HepG2 (cell line): ENCODE results near the gene PACS1. TPM values are rescaled to one million over a fixed set of nuclear protein-coding genes. Genes with fewer than 3 reads are reported as not detected.
A peak's percentile ranks its signal among the peaks of the same experiment; 100 is the strongest.

Experiments
- ESRRA ChIP-seq: sonication (generic); formaldehyde crosslinking; IDR thresholded peaks from 2 replicates; pipeline ENCODE4 v1.5.1; 2020; ENCODE audit warnings: mild to moderate bottlenecking, low read depth, missing genetic modification reagents
- HNRNPH1 ChIP-seq: fragments of 200-400 bp; formaldehyde crosslinking; optimal IDR thresholded peaks from 2 replicates; pipeline ENCODE3; 2017; ENCODE audit warnings: mild to moderate bottlenecking, low read depth, low read length
- HOXD1 ChIP-seq: sonication (generic); formaldehyde crosslinking; IDR thresholded peaks from 2 replicates; pipeline ENCODE4 v1.5.0; 2020; ENCODE audit warnings: missing genetic modification reagents
- KLF16 ChIP-seq, 2 experiments: sonication (generic) in 1 of 2; formaldehyde crosslinking in 1 of 2; IDR thresholded peaks; 2 replicates each; pipeline versions ENCODE4 v1.6.1 to v1.8.0; 2016 to 2023; ENCODE audit warnings: missing genetic modification reagents in 2 of 2, missing compliant biosample characterization in 1 of 2
- MED8 ChIP-seq: sonication (generic); formaldehyde crosslinking; IDR thresholded peaks from 2 replicates; pipeline ENCODE4 v1.8.1; 2023; ENCODE audit warnings: mild to moderate bottlenecking, missing genetic modification reagents; ENCODE audit not compliant: insufficient replicate concordance
- RNF2 ChIP-seq: fragments of 450-650 bp; conservative IDR thresholded peaks from 2 replicates; pipeline ENCODE4 v1.6.1; 2016; ENCODE audit warnings: low read depth
- ZNF296 ChIP-seq: sonication (generic); formaldehyde crosslinking; conservative IDR thresholded peaks from 2 replicates; pipeline ENCODE4 v1.5.0; 2020; ENCODE audit warnings: mild to moderate bottlenecking, missing genetic modification reagents
- ZNF3 ChIP-seq: IDR thresholded peaks from 2 replicates; pipeline ENCODE4 v1.7.0; 2017; ENCODE audit warnings: inconsistent platforms
- ZNF326 ChIP-seq: sonication (generic); formaldehyde crosslinking; IDR thresholded peaks from 2 replicates; pipeline ENCODE4 v1.4.0; 2020; ENCODE audit warnings: missing genetic modification reagents, borderline replicate concordance
- polyA plus RNA-seq, 8 experiments: library from polyadenylated mRNA; depleted of rRNA in 3 of 8; stranded (reverse) in 7 of 8; unstranded in 1 of 8; fragments of >200 nt; fragmentation: Illumina TruSeq in 4 of 8; extraction: Trizol in 4 of 8; gene quantifications; 2 replicates each; pipeline versions ENCODE4 v1.2.1 to v1.2.3, GENCODE V29; 2011 to 2016; ENCODE audit warnings: low read depth in 4 of 8, missing spikeins in 1 of 8, mixed read lengths in 1 of 8; ENCODE audit not compliant: insufficient read depth in 1 of 8
- total RNA-seq, 5 experiments: library from RNA; depleted of rRNA; stranded (reverse); fragments of >200 nt; fragmentation: Illumina TruSeq; extraction: Trizol; gene quantifications; 2 replicates each; pipeline ENCODE4 v1.2.3, GENCODE V29; 2016; ENCODE audit warnings: low read depth in 1 of 5
- TF ChIP-seq, protein P1 (sequence below): IDR thresholded peaks from 2 replicates; pipeline ENCODE4 v1.6.1; 2018; ENCODE audit warnings: missing genetic modification reagents, mild to moderate bottlenecking, missing compliant biosample characterization
- TF ChIP-seq, protein P2 (sequence below): sonication (generic); formaldehyde crosslinking; IDR thresholded peaks from 2 replicates; pipeline ENCODE4 v1.8.0; 2022; ENCODE audit warnings: mild to moderate bottlenecking, missing genetic modification reagents, moderate library complexity
- TF ChIP-seq, protein P3 (sequence below): sonication (generic); formaldehyde crosslinking; IDR thresholded peaks from 2 replicates; pipeline ENCODE4 v1.8.0; 2022; ENCODE audit warnings: missing genetic modification reagents, low read depth, mild to moderate bottlenecking, borderline replicate concordance
- TF ChIP-seq, protein P4 (sequence below), 2 experiments: sonication (generic) in 1 of 2; formaldehyde crosslinking in 1 of 2; IDR thresholded peaks; 2 replicates each; pipeline versions ENCODE4 v1.4.0 to v1.6.1; 2018 to 2020; ENCODE audit warnings: missing genetic modification reagents in 2 of 2, borderline replicate concordance in 1 of 2, low read depth in 1 of 2, mild to moderate bottlenecking in 1 of 2, missing biosample characterization in 1 of 2
- TF ChIP-seq, protein P5 (sequence below): sonication (generic); formaldehyde crosslinking; IDR thresholded peaks from 2 replicates; pipeline ENCODE4 v1.4.0; 2020; ENCODE audit warnings: missing genetic modification reagents
- TF ChIP-seq, protein P6 (sequence below): sonication (generic); formaldehyde crosslinking; IDR thresholded peaks from 2 replicates; pipeline ENCODE4 v1.8.1; 2022; ENCODE audit warnings: mild to moderate bottlenecking, missing genetic modification reagents
- TF ChIP-seq, protein P7 (sequence below): sonication (generic); formaldehyde crosslinking; IDR thresholded peaks from 2 replicates; pipeline ENCODE4 v1.4.0; 2020; ENCODE audit warnings: missing genetic modification reagents

Gene PACS1
- total and polyA plus RNA-seq, 2 of the 13 experiments (the other 11 are each of a cell fraction or from before 2014, with no cell fraction given), result 7.6 to 8.6 TPM

DNA sequence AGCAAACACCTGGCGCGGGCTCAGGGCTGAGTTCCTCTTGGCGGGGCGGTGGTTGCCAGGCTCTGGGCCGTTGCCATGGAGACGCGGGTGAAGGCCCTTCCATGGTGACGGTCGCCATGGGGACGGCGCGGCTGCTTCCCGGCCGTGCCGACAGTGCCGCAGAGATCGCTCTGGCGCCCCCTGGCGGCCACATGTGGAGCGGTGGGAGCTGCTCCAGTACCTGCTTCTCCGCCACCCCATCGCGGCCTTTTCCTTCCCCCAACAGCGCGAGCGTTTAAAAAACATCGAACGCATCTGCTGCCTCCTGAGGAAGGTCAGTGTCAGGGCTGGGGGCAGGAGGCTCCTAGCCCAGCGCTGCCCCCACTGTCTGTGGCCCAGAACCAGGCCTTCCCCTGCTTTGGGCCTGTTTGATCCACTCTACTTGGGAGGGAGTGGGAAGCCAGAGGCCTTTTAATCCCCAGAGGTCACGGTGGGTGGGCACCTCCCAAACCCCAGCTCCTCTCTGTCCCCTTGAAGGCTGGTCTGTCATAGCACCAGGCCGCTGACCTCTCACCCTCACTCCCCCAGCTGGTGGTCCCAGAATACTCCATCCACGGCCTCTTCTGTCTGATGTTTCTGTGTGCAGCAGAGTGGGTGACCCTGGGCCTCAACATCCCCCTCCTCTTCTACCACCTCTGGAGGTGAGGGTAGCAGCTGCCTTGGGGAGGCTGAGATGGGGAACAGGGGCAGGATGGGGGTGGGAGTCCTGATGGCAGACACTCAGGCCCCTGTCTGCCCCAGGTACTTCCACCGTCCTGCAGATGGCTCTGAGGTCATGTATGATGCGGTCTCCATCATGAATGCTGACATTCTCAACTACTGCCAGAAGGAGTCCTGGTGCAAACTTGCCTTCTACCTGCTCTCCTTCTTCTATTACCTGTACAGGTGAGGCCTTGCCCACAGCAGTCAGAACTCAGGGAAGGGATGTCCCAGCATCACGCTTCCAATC is 212.7 kb downstream of the PACS1 start (continued):
- TF ChIP-seq, protein P1, sequence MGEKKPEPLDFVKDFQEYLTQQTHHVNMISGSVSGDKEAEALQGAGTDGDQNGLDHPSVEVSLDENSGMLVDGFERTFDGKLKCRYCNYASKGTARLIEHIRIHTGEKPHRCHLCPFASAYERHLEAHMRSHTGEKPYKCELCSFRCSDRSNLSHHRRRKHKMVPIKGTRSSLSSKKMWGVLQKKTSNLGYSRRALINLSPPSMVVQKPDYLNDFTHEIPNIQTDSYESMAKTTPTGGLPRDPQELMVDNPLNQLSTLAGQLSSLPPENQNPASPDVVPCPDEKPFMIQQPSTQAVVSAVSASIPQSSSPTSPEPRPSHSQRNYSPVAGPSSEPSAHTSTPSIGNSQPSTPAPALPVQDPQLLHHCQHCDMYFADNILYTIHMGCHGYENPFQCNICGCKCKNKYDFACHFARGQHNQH (CRISPR knock-in tag), result peak; percentile 99
- TF ChIP-seq ZNF296 (no peak), HOXD1 (CRISPR knock-in tag) (no peak), RNF2 (no peak), MED8 (CRISPR knock-in tag) (no peak), ZNF326 (CRISPR knock-in tag) (peak; percentile 98), KLF16 (CRISPR knock-in tag; IDR thresholded peaks at IDR 0.05) (peak in 1 of 2 experiments; percentile 47; a peak in 1 of 4 replicates), HNRNPH1 (peak; percentile 26), ZNF3 (CRISPR knock-in tag) (no peak), ESRRA (CRISPR knock-in tag) (peak; percentile 55; the same call in 1 of the 2 replicates)
- TF ChIP-seq, protein P2, sequence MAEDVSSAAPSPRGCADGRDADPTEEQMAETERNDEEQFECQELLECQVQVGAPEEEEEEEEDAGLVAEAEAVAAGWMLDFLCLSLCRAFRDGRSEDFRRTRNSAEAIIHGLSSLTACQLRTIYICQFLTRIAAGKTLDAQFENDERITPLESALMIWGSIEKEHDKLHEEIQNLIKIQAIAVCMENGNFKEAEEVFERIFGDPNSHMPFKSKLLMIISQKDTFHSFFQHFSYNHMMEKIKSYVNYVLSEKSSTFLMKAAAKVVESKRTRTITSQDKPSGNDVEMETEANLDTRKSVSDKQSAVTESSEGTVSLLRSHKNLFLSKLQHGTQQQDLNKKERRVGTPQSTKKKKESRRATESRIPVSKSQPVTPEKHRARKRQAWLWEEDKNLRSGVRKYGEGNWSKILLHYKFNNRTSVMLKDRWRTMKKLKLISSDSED (CRISPR knock-in tag), result no peak
- TF ChIP-seq, protein P3, sequence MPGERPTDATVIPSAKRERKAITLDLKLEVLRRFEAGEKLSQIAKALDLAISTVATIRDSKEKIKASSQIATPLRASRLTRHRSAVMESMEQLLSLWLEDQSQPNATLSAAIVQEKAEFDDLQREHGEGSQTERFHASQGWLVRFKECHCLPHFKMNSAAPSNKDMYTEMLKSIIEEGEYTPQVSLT, result no peak
- TF ChIP-seq, protein P4, sequence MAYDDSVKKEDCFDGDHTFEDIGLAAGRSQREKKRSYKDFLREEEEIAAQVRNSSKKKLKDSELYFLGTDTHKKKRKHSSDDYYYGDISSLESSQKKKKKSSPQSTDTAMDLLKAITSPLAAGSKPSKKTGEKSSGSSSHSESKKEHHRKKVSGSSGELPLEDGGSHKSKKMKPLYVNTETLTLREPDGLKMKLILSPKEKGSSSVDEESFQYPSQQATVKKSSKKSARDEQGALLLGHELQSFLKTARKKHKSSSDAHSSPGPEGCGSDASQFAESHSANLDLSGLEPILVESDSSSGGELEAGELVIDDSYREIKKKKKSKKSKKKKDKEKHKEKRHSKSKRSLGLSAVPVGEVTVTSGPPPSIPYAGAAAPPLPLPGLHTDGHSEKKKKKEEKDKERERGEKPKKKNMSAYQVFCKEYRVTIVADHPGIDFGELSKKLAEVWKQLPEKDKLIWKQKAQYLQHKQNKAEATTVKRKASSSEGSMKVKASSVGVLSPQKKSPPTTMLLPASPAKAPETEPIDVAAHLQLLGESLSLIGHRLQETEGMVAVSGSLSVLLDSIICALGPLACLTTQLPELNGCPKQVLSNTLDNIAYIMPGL (CRISPR knock-in tag; IDR thresholded peaks at IDR 0.05; ENCODE audit: borderline replicate concordance in 1 of 2, low read depth in 1 of 2), result peak in 1 of 2 experiments; percentile 41; a peak in 1 of 4 replicates
- TF ChIP-seq, protein P5, sequence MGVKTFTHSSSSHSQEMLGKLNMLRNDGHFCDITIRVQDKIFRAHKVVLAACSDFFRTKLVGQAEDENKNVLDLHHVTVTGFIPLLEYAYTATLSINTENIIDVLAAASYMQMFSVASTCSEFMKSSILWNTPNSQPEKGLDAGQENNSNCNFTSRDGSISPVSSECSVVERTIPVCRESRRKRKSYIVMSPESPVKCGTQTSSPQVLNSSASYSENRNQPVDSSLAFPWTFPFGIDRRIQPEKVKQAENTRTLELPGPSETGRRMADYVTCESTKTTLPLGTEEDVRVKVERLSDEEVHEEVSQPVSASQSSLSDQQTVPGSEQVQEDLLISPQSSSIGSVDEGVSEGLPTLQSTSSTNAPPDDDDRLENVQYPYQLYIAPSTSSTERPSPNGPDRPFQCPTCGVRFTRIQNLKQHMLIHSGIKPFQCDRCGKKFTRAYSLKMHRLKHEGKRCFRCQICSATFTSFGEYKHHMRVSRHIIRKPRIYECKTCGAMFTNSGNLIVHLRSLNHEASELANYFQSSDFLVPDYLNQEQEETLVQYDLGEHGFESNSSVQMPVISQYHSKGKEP (CRISPR knock-in tag), result no peak
- TF ChIP-seq, protein P6, sequence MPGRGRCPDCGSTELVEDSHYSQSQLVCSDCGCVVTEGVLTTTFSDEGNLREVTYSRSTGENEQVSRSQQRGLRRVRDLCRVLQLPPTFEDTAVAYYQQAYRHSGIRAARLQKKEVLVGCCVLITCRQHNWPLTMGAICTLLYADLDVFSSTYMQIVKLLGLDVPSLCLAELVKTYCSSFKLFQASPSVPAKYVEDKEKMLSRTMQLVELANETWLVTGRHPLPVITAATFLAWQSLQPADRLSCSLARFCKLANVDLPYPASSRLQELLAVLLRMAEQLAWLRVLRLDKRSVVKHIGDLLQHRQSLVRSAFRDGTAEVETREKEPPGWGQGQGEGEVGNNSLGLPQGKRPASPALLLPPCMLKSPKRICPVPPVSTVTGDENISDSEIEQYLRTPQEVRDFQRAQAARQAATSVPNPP (CRISPR knock-in tag), result 0 out of 2 replicates have a peak, but pooled peaks have one; percentile 39
- TF ChIP-seq, protein P7, sequence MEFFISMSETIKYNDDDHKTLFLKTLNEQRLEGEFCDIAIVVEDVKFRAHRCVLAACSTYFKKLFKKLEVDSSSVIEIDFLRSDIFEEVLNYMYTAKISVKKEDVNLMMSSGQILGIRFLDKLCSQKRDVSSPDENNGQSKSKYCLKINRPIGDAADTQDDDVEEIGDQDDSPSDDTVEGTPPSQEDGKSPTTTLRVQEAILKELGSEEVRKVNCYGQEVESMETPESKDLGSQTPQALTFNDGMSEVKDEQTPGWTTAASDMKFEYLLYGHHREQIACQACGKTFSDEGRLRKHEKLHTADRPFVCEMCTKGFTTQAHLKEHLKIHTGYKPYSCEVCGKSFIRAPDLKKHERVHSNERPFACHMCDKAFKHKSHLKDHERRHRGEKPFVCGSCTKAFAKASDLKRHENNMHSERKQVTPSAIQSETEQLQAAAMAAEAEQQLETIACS (CRISPR knock-in tag), result no peak
